CD4-positive, alpha-beta T cell treated with Interleukin-21 for 1 hour (primary cell): ENCODE data around the gene CD55.

Experiments
- DNase-seq: peaks from one replicate; pipeline ENCODE4 v3.0.0-alpha.2; 2020

CD55 gene

DNA sequence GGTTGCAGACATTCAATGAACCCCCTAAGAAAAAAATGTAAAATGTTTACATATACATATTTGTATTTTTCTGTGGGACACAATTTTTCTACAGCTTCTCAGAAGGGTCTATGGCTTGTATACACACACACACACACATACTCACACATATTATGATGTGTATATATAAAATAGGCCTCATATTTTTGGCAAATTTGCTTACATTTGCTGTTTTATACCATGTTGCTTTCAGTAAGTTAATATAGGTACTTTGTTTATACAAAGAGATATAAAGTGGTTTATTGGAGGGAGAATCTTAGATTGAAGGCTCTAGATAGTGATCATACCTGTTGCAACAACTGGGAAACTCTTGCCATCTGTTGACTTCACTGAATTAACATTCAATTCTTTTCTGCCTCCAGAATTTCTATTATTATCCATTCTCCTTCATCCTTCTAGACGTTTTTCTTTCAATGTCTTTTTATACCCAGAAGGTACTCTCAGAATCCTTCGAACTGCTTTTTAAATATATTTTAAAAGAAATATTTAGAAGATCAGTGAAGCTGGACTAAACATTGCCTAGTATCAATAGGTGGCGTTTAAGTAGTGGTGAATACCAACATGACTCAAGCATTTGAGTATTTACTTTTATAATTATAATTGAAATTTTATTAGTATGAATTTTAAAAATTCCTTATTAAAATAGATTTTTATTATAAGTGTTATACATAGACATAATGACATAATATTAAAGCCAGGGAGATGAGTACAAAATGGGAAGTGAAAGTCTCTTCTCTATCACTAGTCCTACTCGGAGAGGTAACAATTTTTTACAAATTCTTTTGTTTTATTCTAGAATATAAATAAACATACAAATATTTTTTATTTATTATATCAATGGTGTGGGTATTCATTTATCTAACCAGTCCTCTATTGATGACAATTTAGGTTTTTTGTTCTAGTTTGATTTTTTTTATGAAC, 10.2 kb downstream of the CD55 start:
- DNase-seq: no peak

- no peak for DNase-seq
Observed at GRCh38 chr1:207333009-207333600, 11.6 kb downstream of the CD55 start.

GRCh38 chr1:207333620-207334019, 12.1 kb downstream of the CD55 start:
- DNase-seq: no peak

GRCh38 chr1:207334337-207334736, 12.9 kb downstream of the CD55 start:
- DNase-seq: no peak

GRCh38 chr1:207335138-207335537, 13.7 kb downstream of the CD55 start:
- no peak for DNase-seq

DNA sequence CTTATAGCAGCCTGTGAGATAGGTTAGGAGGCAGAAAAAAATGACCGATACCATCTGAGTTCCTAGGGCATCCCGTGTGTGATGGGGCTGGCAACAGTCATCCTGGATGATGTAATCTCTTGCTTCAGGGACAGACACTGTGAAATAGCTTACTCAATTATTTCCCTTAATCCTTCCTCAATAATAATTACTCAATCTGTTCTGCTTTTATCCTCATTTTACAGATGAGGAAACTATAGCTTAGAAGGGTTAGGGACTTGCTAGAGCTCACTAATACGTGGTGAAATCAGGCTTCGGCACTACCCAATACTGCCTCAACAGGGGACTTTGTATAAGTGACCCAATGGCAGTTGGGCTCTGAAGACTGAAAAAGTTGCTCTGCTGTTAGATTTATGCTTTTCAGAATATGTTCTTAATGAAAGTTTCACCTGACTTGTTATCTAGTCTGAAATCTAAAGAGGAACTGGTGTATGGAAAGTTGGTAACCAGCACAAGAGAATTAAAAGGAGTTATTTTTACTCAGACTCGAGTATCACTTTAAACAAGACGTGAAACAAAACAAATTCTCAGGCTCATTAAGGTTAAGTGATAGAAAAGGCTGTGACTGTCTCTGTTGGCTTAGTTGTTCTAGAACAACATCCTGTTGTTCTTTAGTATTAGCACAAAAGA, 14.4 kb downstream of the CD55 start:
- DNase-seq: peak; percentile 63

GRCh38 chr1:207336559-207337467, 15.3 kb downstream of the CD55 start:
- peak; percentile 70 for DNase-seq

- no peak for DNase-seq
Observed at GRCh38 chr1:207342332-207342731, 20.9 kb downstream of the CD55 start.

DNA sequence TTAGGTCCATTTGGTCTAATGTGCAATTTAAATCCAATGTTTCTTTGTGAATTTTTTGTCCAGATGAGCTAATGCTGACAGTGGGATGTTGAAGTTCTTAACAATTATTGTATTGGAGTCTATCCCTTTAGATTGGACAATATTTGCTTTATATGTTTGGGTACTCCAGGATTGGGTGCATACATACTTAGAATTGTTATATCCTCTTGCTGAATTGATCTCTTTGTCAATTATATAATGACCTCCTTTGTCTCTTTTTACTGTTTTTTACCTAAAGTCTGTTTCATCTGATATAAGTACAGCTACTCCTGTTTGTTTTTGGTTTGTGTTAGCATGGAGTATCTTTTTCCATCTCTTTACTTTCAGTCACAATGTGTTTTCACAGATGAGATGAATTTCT, 22.2 kb downstream of the CD55 start:
- DNase-seq: no peak

- no peak for DNase-seq
Observed at GRCh38 chr1:207344221-207344620, 22.7 kb downstream of the CD55 start.

DNA sequence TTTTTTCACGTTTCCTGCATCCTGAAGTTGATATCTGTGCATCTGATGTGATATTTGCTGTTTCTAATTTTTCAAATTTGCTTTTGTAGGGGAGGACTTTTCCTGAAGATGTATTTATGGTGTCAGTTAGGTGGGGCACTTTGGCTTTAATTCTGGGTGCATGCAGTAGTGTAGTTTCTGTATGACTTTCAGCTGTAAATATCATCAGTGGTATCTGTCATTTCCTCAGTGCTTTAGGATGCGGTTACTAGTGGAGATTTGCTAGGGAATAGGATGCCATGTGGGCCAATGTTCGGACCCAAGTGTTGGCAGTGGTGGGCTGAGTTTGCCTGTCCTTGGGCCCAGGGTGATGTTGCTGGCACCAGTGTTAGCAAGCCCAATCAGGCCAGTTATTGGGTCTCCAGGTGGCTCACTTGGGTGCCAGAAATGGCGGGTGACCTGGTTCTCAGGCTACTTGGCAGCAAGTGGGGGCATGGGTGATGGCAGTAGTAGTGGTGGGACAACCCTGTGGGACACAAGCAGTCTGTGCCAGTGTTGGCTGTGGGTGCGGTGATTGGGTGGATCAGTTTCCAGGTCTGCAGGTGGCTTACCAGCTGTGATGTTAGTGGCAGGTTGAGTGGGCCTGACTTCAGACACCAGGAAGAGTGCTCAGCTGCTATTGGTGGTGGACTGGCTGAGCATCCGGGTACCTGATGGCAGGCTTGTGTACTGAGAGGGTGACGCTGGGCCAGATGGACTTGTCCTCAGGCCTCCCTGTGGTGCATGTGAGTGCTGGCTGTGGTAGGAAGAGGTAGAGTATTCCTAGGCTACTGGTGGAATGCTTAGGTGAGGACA, 24.4 kb downstream of the CD55 start:
- no peak for DNase-seq

- DNase-seq: no peak
Observed at GRCh38 chr1:207346513-207346912, 25.0 kb downstream of the CD55 start.

GRCh38 chr1:207349979-207350378, 28.5 kb downstream of the CD55 start:
- no peak for DNase-seq

DNA sequence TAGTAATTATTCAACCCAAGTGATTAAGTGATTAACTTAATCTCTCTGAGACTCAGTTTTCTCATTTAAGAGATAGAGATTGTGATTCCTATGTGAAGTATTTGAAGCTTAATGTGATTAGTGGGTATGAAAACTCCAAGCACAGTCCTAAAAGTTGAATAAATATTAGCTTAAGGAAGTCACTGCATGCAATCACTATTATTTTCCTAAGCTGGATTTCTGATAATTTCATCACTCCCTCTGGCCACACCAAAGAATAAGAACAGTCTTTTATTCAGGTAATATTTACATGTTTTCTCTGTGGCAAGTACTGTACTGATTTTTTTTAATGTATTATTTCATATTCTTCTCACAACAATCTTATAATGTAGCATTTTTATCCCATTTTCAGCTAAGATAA, 31.1 kb downstream of the CD55 start:
- no peak for DNase-seq

- DNase-seq: no peak
Observed at GRCh38 chr1:207355060-207355459, 33.6 kb downstream of the CD55 start.

DNA sequence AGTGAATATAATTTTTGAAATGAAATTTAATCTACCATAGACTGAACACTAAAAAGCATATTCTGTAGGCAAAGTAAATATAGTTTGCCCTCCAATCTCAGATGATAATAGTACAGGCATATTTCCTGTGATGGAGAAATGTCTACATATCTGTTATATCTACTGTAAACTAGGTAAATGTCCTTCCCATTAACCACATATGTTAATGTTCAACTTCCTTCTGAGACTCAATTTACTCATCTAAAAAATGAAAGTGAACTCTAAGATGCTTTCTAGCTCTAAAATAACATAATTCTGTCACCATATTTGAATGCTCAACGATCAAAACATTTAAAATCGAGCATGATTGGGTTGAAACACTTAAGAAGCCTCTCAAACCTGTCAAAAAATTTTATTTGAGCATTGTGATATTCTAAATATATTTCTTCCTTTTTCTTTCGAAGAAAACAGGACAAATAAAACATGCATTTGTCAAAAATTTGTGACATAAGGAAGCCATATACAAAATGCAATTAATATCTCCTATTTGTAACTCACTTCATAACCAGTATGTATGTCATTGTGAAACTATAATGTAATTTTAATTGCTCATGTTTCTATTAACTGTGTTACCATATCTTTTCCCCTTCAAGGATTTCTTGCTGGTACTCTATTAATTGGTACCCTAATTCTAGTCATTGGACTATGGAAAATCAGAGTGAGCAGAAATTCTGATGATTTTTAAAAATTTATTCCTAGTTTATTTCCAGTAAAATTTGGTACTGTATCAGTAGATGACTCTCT, 34.2 kb downstream of the CD55 start:
- no peak for DNase-seq

DNA sequence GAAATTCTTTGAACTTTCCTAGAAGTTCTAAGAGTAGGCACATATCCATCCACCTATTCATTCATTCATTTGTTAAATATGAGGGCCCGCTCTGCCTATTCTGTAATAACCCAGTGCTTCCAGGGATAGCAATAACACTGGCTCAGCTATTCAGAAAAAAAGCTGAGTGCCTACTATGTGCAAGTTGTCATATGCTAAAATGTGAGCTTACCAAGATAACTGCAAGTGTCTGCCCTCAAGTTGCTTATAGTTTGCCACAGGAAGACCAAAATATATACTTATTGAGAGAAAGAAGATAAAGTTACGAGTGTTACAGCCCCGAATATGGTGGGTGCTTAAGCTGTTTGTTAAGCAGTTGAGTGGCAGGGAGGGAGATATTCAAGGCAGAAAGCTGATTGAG, 39.6 kb downstream of the CD55 start:
- DNase-seq: no peak

- no peak for DNase-seq
Observed at GRCh38 chr1:207361889-207362288, 40.4 kb downstream of the CD55 start.

- peak; percentile 26 for DNase-seq
Observed at GRCh38 chr1:207362962-207363860, 41.7 kb downstream of the CD55 start.

DNA sequence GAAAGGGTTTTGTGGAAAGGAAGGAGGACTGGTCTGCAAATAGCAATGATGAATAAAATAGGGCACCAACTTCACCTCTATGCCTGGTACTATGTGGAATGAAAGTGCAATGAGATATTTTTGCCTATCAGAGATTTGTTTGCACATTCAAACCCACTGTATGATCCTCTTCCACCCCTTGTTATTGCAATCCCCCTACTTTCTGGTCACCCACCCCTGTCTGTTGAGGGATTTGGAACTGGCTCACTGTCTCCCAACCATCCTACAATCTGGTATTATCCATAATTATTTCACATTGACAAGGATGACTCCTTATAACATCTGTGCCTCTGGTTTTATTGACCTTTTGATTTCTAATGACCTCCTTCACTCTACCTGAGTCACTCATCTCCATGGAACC, 42.4 kb downstream of the CD55 start:
- DNase-seq: no peak
